Adipocyte (in vitro differentiated cells): Measurements from ENCODE around the gene CYB5B.
A peak's percentile ranks its signal among the peaks of the same experiment; 100 is the strongest.
"Not testable (repeated sequence)": the region's sequence is repeated elsewhere in the genome, so short reads cannot be mapped to it uniquely, and the experiment has no call there.

ENCODE experiments used
- DNase-seq: peaks from one replicate; pipeline ENCODE4 v3.0.0-alpha.2; 2015; ENCODE audit warnings: low read depth
- H3K27me3 ChIP-seq: replicated peaks from 2 replicates; pipeline ENCODE4 v1.7.0; 2013; ENCODE audit warnings: mild to moderate bottlenecking, low read length, moderate library complexity; ENCODE audit not compliant: control insufficient read depth, insufficient read depth
- H3K36me3 ChIP-seq: 2 replicates; pipeline ENCODE4 v1.7.0; 2013; ENCODE audit warnings: low read length, mild to moderate bottlenecking, moderate library complexity; ENCODE audit not compliant: control insufficient read depth, insufficient read depth, severe bottlenecking
- H3K4me1 ChIP-seq: 2 replicates; pipeline ENCODE4 v1.7.0; 2013; ENCODE audit warnings: mild to moderate bottlenecking, low read length, moderate library complexity; ENCODE audit not compliant: control insufficient read depth, insufficient read depth
- H3K4me3 ChIP-seq: 2 replicates; pipeline ENCODE4 v1.7.0; 2013; ENCODE audit warnings: mild to moderate bottlenecking, low read length, moderate library complexity
- H3K9ac ChIP-seq: 2 replicates; pipeline ENCODE4 v1.7.0; 2013; ENCODE audit warnings: mild to moderate bottlenecking, low read length, moderate library complexity
- H3K9me3 ChIP-seq: 2 replicates; pipeline ENCODE4 v1.7.0; 2013; ENCODE audit warnings: mild to moderate bottlenecking, low read length, moderate library complexity; ENCODE audit not compliant: control insufficient read depth

Gene CYB5B

GRCh38 chr16:69431948-69432468 is 7.6 kb downstream of the CYB5B start:
- peaks cover 10% of the 10 kb centered on the region for H3K4me1 ChIP-seq
- no peak overlapping the region for H3K4me3 ChIP-seq
- no peaks in the 10 kb centered on the region for H3K27me3 ChIP-seq
- peaks cover 77% of the 10 kb centered on the region for H3K36me3 ChIP-seq
- H3K9me3 ChIP-seq: no peaks in the 10 kb centered on the region
- no peak for DNase-seq
- no peak overlapping the region for H3K9ac ChIP-seq

GRCh38 chr16:69434066-69434465 is 9.6 kb downstream of the CYB5B start:
- H3K4me3 ChIP-seq: no peak overlapping the region
- H3K27me3 ChIP-seq: no peaks in the 10 kb centered on the region
- peaks cover 57% of the 10 kb centered on the region for H3K36me3 ChIP-seq
- no peak overlapping the region for H3K9ac ChIP-seq
- DNase-seq: no peak
- H3K9me3 ChIP-seq: no peaks in the 10 kb centered on the region
- H3K4me1 ChIP-seq: peaks cover 14% of the 10 kb centered on the region

- Histone ChIP-seq H3K36me3 (peaks cover 43% of the 10 kb centered on the region), H3K9ac (no peak overlapping the region), H3K27me3 (no peaks in the 10 kb centered on the region), H3K9me3 (no peaks in the 10 kb centered on the region), H3K4me3 (no peak overlapping the region), H3K4me1 (peaks cover 14% of the 10 kb centered on the region)
- no peak for DNase-seq
These were observed 11.8 kb downstream of the CYB5B start for GRCh38 chr16:69435977-69436820.

GRCh38 chr16:69436896-69437295 is 12.5 kb downstream of the CYB5B start:
- peaks cover 14% of the 10 kb centered on the region for H3K4me1 ChIP-seq
- DNase-seq: no peak
- H3K27me3 ChIP-seq: no peaks in the 10 kb centered on the region
- H3K4me3 ChIP-seq: no peak overlapping the region
- H3K36me3 ChIP-seq: peaks cover 36% of the 10 kb centered on the region
- no peak overlapping the region for H3K9ac ChIP-seq
- H3K9me3 ChIP-seq: no peaks in the 10 kb centered on the region

GRCh38 chr16:69438465-69438864 is 14.0 kb downstream of the CYB5B start:
- no peaks in the 10 kb centered on the region for H3K9me3 ChIP-seq
- no peaks in the 10 kb centered on the region for H3K27me3 ChIP-seq
- H3K36me3 ChIP-seq: peaks cover 20% of the 10 kb centered on the region
- DNase-seq: no peak
- no peak overlapping the region for H3K4me3 ChIP-seq
- H3K4me1 ChIP-seq: peaks cover 17% of the 10 kb centered on the region
- no peak overlapping the region for H3K9ac ChIP-seq

GRCh38 chr16:69440250-69440649 is 15.8 kb downstream of the CYB5B start:
- Histone ChIP-seq H3K9me3 (no peaks in the 10 kb centered on the region), H3K36me3 (peaks cover 12% of the 10 kb centered on the region), H3K4me1 (peaks cover 33% of the 10 kb centered on the region), H3K4me3 (no peak overlapping the region), H3K27me3 (no peaks in the 10 kb centered on the region), H3K9ac (no peak overlapping the region)
- DNase-seq: no peak

GRCh38 chr16:69441030-69441429 is 16.6 kb downstream of the CYB5B start:
- not testable (repeated sequence) for DNase-seq, H3K9ac ChIP-seq, H3K27me3 ChIP-seq, H3K36me3 ChIP-seq, H3K9me3 ChIP-seq, H3K4me3 ChIP-seq
- peaks cover 33% of the 10 kb centered on the region for H3K4me1 ChIP-seq

GRCh38 chr16:69443927-69444631 is 19.7 kb downstream of the CYB5B start:
- peaks cover 32% of the 10 kb centered on the region for H3K4me1 ChIP-seq
- peak overlapping the region; percentile 78 for H3K9ac ChIP-seq
- H3K27me3 ChIP-seq: no peaks in the 10 kb centered on the region
- no peaks in the 10 kb centered on the region for H3K9me3 ChIP-seq
- peak overlapping the region; percentile 77 for H3K4me3 ChIP-seq
- peaks cover 8% of the 10 kb centered on the region for H3K36me3 ChIP-seq
- peak; percentile 74 for DNase-seq

GRCh38 chr16:69444873-69445517 is 20.6 kb downstream of the CYB5B start:
- peaks cover 9% of the 10 kb centered on the region for H3K36me3 ChIP-seq
- H3K4me1 ChIP-seq: peaks cover 38% of the 10 kb centered on the region
- no peaks in the 10 kb centered on the region for H3K27me3 ChIP-seq
- H3K9me3 ChIP-seq: no peaks in the 10 kb centered on the region
- peak overlapping the region; percentile 78 for H3K9ac ChIP-seq
- H3K4me3 ChIP-seq: peak overlapping the region; percentile 77
- DNase-seq: peak; percentile 75

- peak; percentile 88 for DNase-seq
- H3K36me3 ChIP-seq: peaks cover 19% of the 10 kb centered on the region
These were observed 24.2 kb downstream of the CYB5B start for GRCh38 chr16:69448470-69449193.

More at GRCh38 chr16:69448470-69449193, 24.2 kb downstream of the CYB5B start:
- Histone ChIP-seq H3K4me3 (peak overlapping the region; percentile 10), H3K4me1 (peaks cover 34% of the 10 kb centered on the region), H3K27me3 (no peaks in the 10 kb centered on the region), H3K9ac (peak overlapping the region; percentile 9), H3K9me3 (no peaks in the 10 kb centered on the region)
